A172 (cell line): ENCODE results near the gene APP. TPM values are rescaled to one million over a fixed set of nuclear protein-coding genes. Genes with fewer than 3 reads are reported as not detected.
"Not testable (repeated sequence)": the region's sequence is repeated elsewhere in the genome, so short reads cannot be mapped to it uniquely, and the experiment has no call there.

Source experiments
- DNase-seq: peaks from one replicate; pipeline ENCODE4 v3.0.0-alpha.2; 2015; ENCODE audit warnings: low spot score
- total RNA-seq: library from RNA; depleted of rRNA; stranded (reverse); fragments of >200 nt; shearing (Covaris generic); gene quantifications from 2 replicates; pipeline ENCODE4 v1.2.3, GENCODE V29; 2014

The APP gene
- total RNA-seq, 1 experiment from 2014 or later: 337 TPM

- not testable (repeated sequence) for DNase-seq
These were observed 147.2 kb downstream of the APP start for GRCh38 chr21:26023406-26023805.

- DNase-seq: not testable (repeated sequence)
These were observed 147.8 kb downstream of the APP start for GRCh38 chr21:26022598-26023337.

GRCh38 chr21:26020510-26020909 lies 150.1 kb downstream of the APP start:
- DNase-seq: no peak

GRCh38 chr21:26020081-26020480 lies 150.5 kb downstream of the APP start:
- no peak for DNase-seq

GRCh38 chr21:26019236-26019635 lies 151.3 kb downstream of the APP start:
- no peak for DNase-seq

GRCh38 chr21:26013970-26014369 lies 156.6 kb downstream of the APP start:
- no peak for DNase-seq

- not testable (repeated sequence) for DNase-seq
These were observed 158.1 kb downstream of the APP start for GRCh38 chr21:26012482-26012881.

- DNase-seq: no peak
These were observed 159.2 kb downstream of the APP start for GRCh38 chr21:26011292-26011940.

- no peak for DNase-seq
These were observed 162.5 kb downstream of the APP start for GRCh38 chr21:26007951-26008498.

GRCh38 chr21:26005464-26005863 lies 165.1 kb downstream of the APP start:
- no peak for DNase-seq

- no peak for DNase-seq
These were observed 167.2 kb downstream of the APP start for GRCh38 chr21:26003404-26003803.

GRCh38 chr21:26001356-26001755 lies 169.2 kb downstream of the APP start:
- no peak for DNase-seq

- DNase-seq: no peak
These were observed 170.5 kb downstream of the APP start for GRCh38 chr21:25999921-26000582.

- DNase-seq: peak; percentile 39
These were observed 172.6 kb downstream of the APP start for GRCh38 chr21:25997788-25998611.

GRCh38 chr21:25995278-25995677 lies 175.3 kb downstream of the APP start:
- no peak for DNase-seq

- DNase-seq: no peak
These were observed 175.8 kb downstream of the APP start for GRCh38 chr21:25994758-25995163.

GRCh38 chr21:25988738-25989137 lies 181.8 kb downstream of the APP start:
- no peak for DNase-seq

GRCh38 chr21:25987531-25987930 lies 183.0 kb downstream of the APP start:
- no peak for DNase-seq

- no peak for DNase-seq
These were observed 183.6 kb downstream of the APP start for GRCh38 chr21:25986928-25987327.

- DNase-seq: no peak
These were observed 184.6 kb downstream of the APP start for GRCh38 chr21:25985990-25986389.

- DNase-seq: no peak
These were observed 186.0 kb downstream of the APP start for GRCh38 chr21:25984538-25984937.

GRCh38 chr21:25983745-25984144 lies 186.8 kb downstream of the APP start:
- DNase-seq: no peak
